Body of pancreas (tissue), 4 donors: ENCODE results near the gene ANO4.

Source experiments
- CTCF ChIP-seq, 7 experiments: fragments of 450-650 bp in 4 of 7; fragments of 200-600 bp in 3 of 7; sonication (generic) in 3 of 7; IDR thresholded peaks; one replicate each; pipeline ENCODE4 v1.5.1; 2016 to 2019; ENCODE audit warnings: antibody characterized with exemption in 7 of 7
- POLR2A ChIP-seq, 3 donors: fragments of 450-650 bp; IDR thresholded peaks; one replicate each; pipeline ENCODE4 v1.6.1; 2016; ENCODE audit warnings: antibody characterized with exemption in 3 of 3, mild to moderate bottlenecking in 2 of 3

GRCh38 chr12:101004898-101005297 is 210.3 kb downstream of the ANO4 start:
- TF ChIP-seq CTCF (IDR thresholded peaks at IDR 0.05) (no peak), POLR2A (IDR thresholded peaks at IDR 0.05) (no peak)
